HepG2 (cell line): ENCODE data around the gene URGCP. TPM values are rescaled to one million over a fixed set of nuclear protein-coding genes. Genes with fewer than 3 reads are reported as not detected.

Experiments used
- ARID3A ChIP-seq: IDR thresholded peaks from 2 replicates; pipeline ENCODE4 v1.6.1; 2012; ENCODE audit warnings: low read depth, low read length, improper control_type of control experiment
- BRF2 ChIP-seq: sonication (generic); formaldehyde crosslinking; IDR thresholded peaks from 2 replicates; pipeline ENCODE4 v1.8.1; 2022; ENCODE audit warnings: mild to moderate bottlenecking, missing genetic modification reagents
- DRAP1 ChIP-seq: IDR thresholded peaks from 2 replicates; pipeline ENCODE4 v1.6.1; 2016; ENCODE audit warnings: missing genetic modification reagents, missing compliant biosample characterization
- HIVEP1 ChIP-seq: sonication (generic); formaldehyde crosslinking; IDR thresholded peaks from 2 replicates; pipeline ENCODE4 v1.4.0; 2020; ENCODE audit warnings: mild to moderate bottlenecking, missing genetic modification reagents
- HMGA1 ChIP-seq: sonication (generic); formaldehyde crosslinking; conservative IDR thresholded peaks from 2 replicates; pipeline ENCODE4 v1.4.0; 2020; ENCODE audit warnings: missing genetic modification reagents
- KMT2B ChIP-seq: IDR thresholded peaks from 2 replicates; pipeline ENCODE4 v1.6.1; 2016; ENCODE audit warnings: missing genetic modification reagents, missing compliant biosample characterization
- PAXIP1 ChIP-seq: sonication (generic); formaldehyde crosslinking; conservative IDR thresholded peaks from 2 replicates; pipeline ENCODE4 v1.4.0; 2020; ENCODE audit warnings: mild to moderate bottlenecking, missing genetic modification reagents, moderate library complexity
- REST ChIP-seq, 2 experiments: IDR thresholded peaks; 2 replicates each; pipeline ENCODE4 v1.6.1; 2011 to 2012; ENCODE audit warnings: low read length in 2 of 2, borderline replicate concordance in 1 of 2, low read depth in 1 of 2, mild to moderate bottlenecking in 1 of 2, moderate library complexity in 1 of 2
- SRSF1 ChIP-seq: fragments of 200-400 bp; formaldehyde crosslinking; optimal IDR thresholded peaks from 2 replicates; pipeline ENCODE3; 2017; ENCODE audit warnings: mild to moderate bottlenecking, low read depth, low read length, moderate library complexity
- TBX2 ChIP-seq: sonication (generic); formaldehyde crosslinking; IDR thresholded peaks from 2 replicates; pipeline ENCODE4 v1.5.0; 2020; ENCODE audit warnings: missing genetic modification reagents, mild to moderate bottlenecking, borderline replicate concordance
- ZBTB42 ChIP-seq: sonication (generic); formaldehyde crosslinking; IDR thresholded peaks from 2 replicates; pipeline ENCODE4 v1.5.0; 2020; ENCODE audit warnings: mild to moderate bottlenecking, missing genetic modification reagents
- ZBTB44 ChIP-seq: sonication (generic); formaldehyde crosslinking; IDR thresholded peaks from 2 replicates; pipeline ENCODE4 v1.4.0; 2020; ENCODE audit warnings: missing genetic modification reagents
- ZNF143 ChIP-seq: sonication (generic); formaldehyde crosslinking; IDR thresholded peaks from 2 replicates; pipeline ENCODE4 v1.4.0; 2020; ENCODE audit warnings: missing genetic modification reagents
- ZNF180 ChIP-seq: sonication (generic); formaldehyde crosslinking; IDR thresholded peaks from 2 replicates; pipeline ENCODE4 v1.4.0; 2020; ENCODE audit warnings: low read depth, missing genetic modification reagents, borderline replicate concordance
- ZNF317 ChIP-seq: sonication (generic); formaldehyde crosslinking; IDR thresholded peaks from 2 replicates; pipeline ENCODE4 v1.5.0; 2020; ENCODE audit warnings: mild to moderate bottlenecking, missing genetic modification reagents
- ZNF569 ChIP-seq: sonication (generic); formaldehyde crosslinking; IDR thresholded peaks from 2 replicates; pipeline ENCODE4 v1.5.0; 2020; ENCODE audit warnings: mild to moderate bottlenecking, missing genetic modification reagents, moderate library complexity, borderline replicate concordance
- polyA plus RNA-seq, 8 experiments: library from polyadenylated mRNA; depleted of rRNA in 3 of 8; stranded (reverse) in 7 of 8; unstranded in 1 of 8; fragments of >200 nt; fragmentation: Illumina TruSeq in 4 of 8; extraction: Trizol in 4 of 8; gene quantifications; 2 replicates each; pipeline versions ENCODE4 v1.2.1 to v1.2.3, GENCODE V29; 2011 to 2016; ENCODE audit warnings: low read depth in 4 of 8, missing spikeins in 1 of 8, mixed read lengths in 1 of 8; ENCODE audit not compliant: insufficient read depth in 1 of 8
- total RNA-seq, 5 experiments: library from RNA; depleted of rRNA; stranded (reverse); fragments of >200 nt; fragmentation: Illumina TruSeq; extraction: Trizol; gene quantifications; 2 replicates each; pipeline ENCODE4 v1.2.3, GENCODE V29; 2016; ENCODE audit warnings: low read depth in 1 of 5

Gene URGCP
- total and polyA plus RNA-seq, 2 of the 13 experiments (the other 11 are each of a cell fraction or from before 2014, with no cell fraction given), result 22.3 to 25.8 TPM

- TF ChIP-seq REST (IDR thresholded peaks at IDR 0.05; ENCODE audit: borderline replicate concordance in 1 of 2, low read depth in 1 of 2, low read length in 2 of 2) (peak in 1 of 2 experiments; percentile 68; a peak in 2 of 4 replicates), ZBTB44 (CRISPR knock-in tag) (peak; percentile 70; the same call in 1 of the 2 replicates), ZNF143 (CRISPR knock-in tag) (no peak), ZNF569 (CRISPR knock-in tag) (no peak), HIVEP1 (peak; percentile 59; the same call in 1 of the 2 replicates), ZNF317 (CRISPR knock-in tag) (peak; percentile 66; the same call in 1 of the 2 replicates), KMT2B (peak; percentile 35; the same call in 1 of the 2 replicates), ZNF180 (CRISPR knock-in tag) (no peak), TBX2 (CRISPR knock-in tag) (peak; percentile 84), BRF2 (CRISPR knock-in tag) (no peak), PAXIP1 (CRISPR knock-in tag) (peak; percentile 93), DRAP1 (CRISPR knock-in tag) (peak; percentile 93), SRSF1 (no peak), ZBTB42 (no peak), ARID3A (peak; percentile 48; the same call in 1 of the 2 replicates), HMGA1 (no peak)
Measured at GRCh38 chr7:43905209-43905946, 1.0 kb downstream of the URGCP start (continued).
